AG04449 (cell line): Measurements from ENCODE around the gene MAN1C1.

Source experiments
- CTCF ChIA-PET: fragments of 350-600 bp; formaldehyde crosslinking; extraction: SDS; loops from one replicate; lab custom pipeline; 2021; ENCODE audit warnings: antibody characterized with exemption; lab: Yijun Ruan, JAX
- POLR2A ChIA-PET: fragments of 400-600, 350-600 bp; formaldehyde crosslinking; extraction: SDS; loops from one replicate; lab custom pipeline; 2020; ENCODE audit warnings: antibody characterized with exemption, inconsistent platforms; lab: Yijun Ruan, JAX
- DNase-seq: peaks from one replicate; pipeline ENCODE4 v3.0.0-alpha.2; 2010; ENCODE audit warnings: low read depth, low spot score
- H3K4me3 ChIP-seq: 2 replicates; pipeline ENCODE4 v1.5.1; 2011; ENCODE audit warnings: low read depth, mild to moderate bottlenecking, control low read depth, low read length
- CTCF ChIP-seq: IDR thresholded peaks from one replicate; pipeline ENCODE4 v1.5.1; 2011; ENCODE audit warnings: mild to moderate bottlenecking, moderate library complexity, low read length, control low read depth, inconsistent platforms; ENCODE audit not compliant: insufficient read depth; ENCODE audit errors: missing control alignments

MAN1C1 gene

GRCh38 chr1:25771221-25772114 lies 154.9 kb downstream of the MAN1C1 start:
- DNase-seq = no peak
- TF ChIP-seq CTCF = no peak
- ChIA-PET CTCF (interaction anchor here (0.7 kb wide), 1 partner anchor 17 kb away, joined by 3 read pairs; no protein-coding TSS in a partner anchor), POLR2A (no interaction called here)
- no peak overlapping the region for H3K4me3 ChIP-seq

GRCh38 chr1:25772164-25772563 lies 155.6 kb downstream of the MAN1C1 start:
- ChIA-PET POLR2A (no interaction called here), CTCF (interaction anchor here (0.7 kb wide), 1 partner anchor 16 kb away, joined by 3 read pairs; no protein-coding TSS in a partner anchor)
- no peak for DNase-seq
- no peak overlapping the region for H3K4me3 ChIP-seq
- no peak for TF ChIP-seq CTCF

- ChIA-PET POLR2A (no interaction called here), CTCF (no interaction called here)
- no peak overlapping the region for H3K4me3 ChIP-seq
- DNase-seq = no peak
- TF ChIP-seq CTCF = no peak
Measured at GRCh38 chr1:25772692-25773245, 156.2 kb downstream of the MAN1C1 start.

- no peak for DNase-seq
- no peak overlapping the region for H3K4me3 ChIP-seq
- TF ChIP-seq CTCF = no peak
- POLR2A ChIA-PET = no interaction called here
- CTCF ChIA-PET = interaction anchor here (1.0 to 1.8 kb wide), 3 partner anchors 14 to 201 kb away, joined by 3 to 6 read pairs (median 3); no protein-coding TSS in a partner anchor
Measured at GRCh38 chr1:25773441-25774125, 157.0 kb downstream of the MAN1C1 start.

- ChIA-PET POLR2A (no interaction called here), CTCF (interaction anchor here (1.0 to 1.8 kb wide), 3 partner anchors 15 to 201 kb away, joined by 3 to 6 read pairs (median 3); no protein-coding TSS in a partner anchor)
- H3K4me3 ChIP-seq = no peak overlapping the region
- no peak for TF ChIP-seq CTCF
- DNase-seq = no peak
Measured at GRCh38 chr1:25774206-25774803, 157.7 kb downstream of the MAN1C1 start.
